ENCODE measurements around the gene GARS1.

GARS1 gene

GRCh38 chr7:30664184-30664885, 69.7 kb downstream of the GARS1 start:
- no peak overlapping the region for H3K27ac ChIP-seq (ENCODE audit: poor library complexity, severe bottlenecking)
- DNase-seq (ENCODE audit: low spot score): no peak
- no peaks in the 10 kb centered on the region for H3K4me1 ChIP-seq (ENCODE audit: insufficient read depth, poor library complexity, severe bottlenecking)
- ATAC-seq (ENCODE audit: low read depth): no peak
- peaks cover 4% of the 10 kb centered on the region for H3K27me3 ChIP-seq (ENCODE audit: insufficient read depth, poor library complexity, severe bottlenecking)
- TF ChIP-seq, protein P1, sequence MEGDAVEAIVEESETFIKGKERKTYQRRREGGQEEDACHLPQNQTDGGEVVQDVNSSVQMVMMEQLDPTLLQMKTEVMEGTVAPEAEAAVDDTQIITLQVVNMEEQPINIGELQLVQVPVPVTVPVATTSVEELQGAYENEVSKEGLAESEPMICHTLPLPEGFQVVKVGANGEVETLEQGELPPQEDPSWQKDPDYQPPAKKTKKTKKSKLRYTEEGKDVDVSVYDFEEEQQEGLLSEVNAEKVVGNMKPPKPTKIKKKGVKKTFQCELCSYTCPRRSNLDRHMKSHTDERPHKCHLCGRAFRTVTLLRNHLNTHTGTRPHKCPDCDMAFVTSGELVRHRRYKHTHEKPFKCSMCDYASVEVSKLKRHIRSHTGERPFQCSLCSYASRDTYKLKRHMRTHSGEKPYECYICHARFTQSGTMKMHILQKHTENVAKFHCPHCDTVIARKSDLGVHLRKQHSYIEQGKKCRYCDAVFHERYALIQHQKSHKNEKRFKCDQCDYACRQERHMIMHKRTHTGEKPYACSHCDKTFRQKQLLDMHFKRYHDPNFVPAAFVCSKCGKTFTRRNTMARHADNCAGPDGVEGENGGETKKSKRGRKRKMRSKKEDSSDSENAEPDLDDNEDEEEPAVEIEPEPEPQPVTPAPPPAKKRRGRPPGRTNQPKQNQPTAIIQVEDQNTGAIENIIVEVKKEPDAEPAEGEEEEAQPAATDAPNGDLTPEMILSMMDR (IDR thresholded peaks at IDR 0.05; ENCODE audit: poor library complexity, severe bottlenecking): no peak
- H3K9me3 ChIP-seq (ENCODE audit: severe bottlenecking): no peaks in the 10 kb centered on the region
- H3K4me3 ChIP-seq (ENCODE audit: severe bottlenecking): no peak overlapping the region
- no peaks in the 10 kb centered on the region for H3K36me3 ChIP-seq (ENCODE audit: low read depth)

DNA sequence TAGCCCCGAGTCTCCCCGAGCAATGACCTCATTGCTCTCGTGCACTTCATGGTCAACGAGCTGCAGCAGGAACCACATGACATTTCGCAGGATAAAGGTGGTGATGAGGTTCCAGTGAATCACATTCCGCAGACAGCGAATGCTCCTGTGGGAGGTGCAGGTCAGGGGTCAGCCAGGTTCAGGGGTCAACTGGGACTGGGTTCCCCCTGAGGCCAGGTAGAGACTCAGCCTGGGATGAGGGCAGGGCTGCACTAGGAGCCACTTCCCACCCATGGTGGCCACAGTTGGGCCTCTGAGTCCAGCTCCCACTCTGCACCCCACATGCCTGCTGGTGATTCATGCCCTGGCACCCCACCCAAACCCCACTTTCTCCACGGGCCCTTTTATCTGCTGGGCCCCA, 70.4 kb downstream of the GARS1 start:
- no peak for DNase-seq (ENCODE audit: low spot score)

GRCh38 chr7:30665449-30665848, 70.8 kb downstream of the GARS1 start:
- peaks cover 7% of the 10 kb centered on the region for H3K27me3 ChIP-seq (ENCODE audit: insufficient read depth, poor library complexity, severe bottlenecking)
- no peaks in the 10 kb centered on the region for H3K9me3 ChIP-seq (ENCODE audit: severe bottlenecking)
- no peak overlapping the region for H3K27ac ChIP-seq (ENCODE audit: poor library complexity, severe bottlenecking)
- DNase-seq (ENCODE audit: low spot score): no peak
- no peaks in the 10 kb centered on the region for H3K36me3 ChIP-seq (ENCODE audit: low read depth)
- no peaks in the 10 kb centered on the region for H3K4me1 ChIP-seq (ENCODE audit: insufficient read depth, poor library complexity, severe bottlenecking)
- no peak overlapping the region for H3K4me3 ChIP-seq (ENCODE audit: severe bottlenecking)
- ATAC-seq (ENCODE audit: low read depth): no peak
- TF ChIP-seq, protein P1 (IDR thresholded peaks at IDR 0.05; ENCODE audit: poor library complexity, severe bottlenecking): no peak

More for the DNA sequence above, 70.4 kb downstream of the GARS1 start:
- H3K4me1 ChIP-seq (ENCODE audit: insufficient read depth, poor library complexity, severe bottlenecking): no peaks in the 10 kb centered on the region
- no peak for ATAC-seq (ENCODE audit: low read depth)
- TF ChIP-seq, protein P1 (IDR thresholded peaks at IDR 0.05; ENCODE audit: poor library complexity, severe bottlenecking): no peak
- H3K27ac ChIP-seq (ENCODE audit: poor library complexity, severe bottlenecking): no peak overlapping the region
- H3K36me3 ChIP-seq (ENCODE audit: low read depth): no peaks in the 10 kb centered on the region
- no peak overlapping the region for H3K4me3 ChIP-seq (ENCODE audit: severe bottlenecking)
- peaks cover 6% of the 10 kb centered on the region for H3K27me3 ChIP-seq (ENCODE audit: insufficient read depth, poor library complexity, severe bottlenecking)
- no peaks in the 10 kb centered on the region for H3K9me3 ChIP-seq (ENCODE audit: severe bottlenecking)

GRCh38 chr7:30667172-30667571, 72.5 kb downstream of the GARS1 start:
- ATAC-seq (ENCODE audit: low read depth) (no peak), DNase-seq (ENCODE audit: low spot score) (no peak)
- Histone ChIP-seq H3K4me1 (ENCODE audit: insufficient read depth, poor library complexity, severe bottlenecking) (no peaks in the 10 kb centered on the region), H3K36me3 (ENCODE audit: low read depth) (no peaks in the 10 kb centered on the region), H3K27ac (ENCODE audit: poor library complexity, severe bottlenecking) (no peak overlapping the region), H3K4me3 (ENCODE audit: severe bottlenecking) (no peak overlapping the region), H3K9me3 (ENCODE audit: severe bottlenecking) (no peaks in the 10 kb centered on the region), H3K27me3 (ENCODE audit: insufficient read depth, poor library complexity, severe bottlenecking) (peaks cover 3% of the 10 kb centered on the region)
- TF ChIP-seq, protein P1 (IDR thresholded peaks at IDR 0.05; ENCODE audit: poor library complexity, severe bottlenecking): no peak

DNA sequence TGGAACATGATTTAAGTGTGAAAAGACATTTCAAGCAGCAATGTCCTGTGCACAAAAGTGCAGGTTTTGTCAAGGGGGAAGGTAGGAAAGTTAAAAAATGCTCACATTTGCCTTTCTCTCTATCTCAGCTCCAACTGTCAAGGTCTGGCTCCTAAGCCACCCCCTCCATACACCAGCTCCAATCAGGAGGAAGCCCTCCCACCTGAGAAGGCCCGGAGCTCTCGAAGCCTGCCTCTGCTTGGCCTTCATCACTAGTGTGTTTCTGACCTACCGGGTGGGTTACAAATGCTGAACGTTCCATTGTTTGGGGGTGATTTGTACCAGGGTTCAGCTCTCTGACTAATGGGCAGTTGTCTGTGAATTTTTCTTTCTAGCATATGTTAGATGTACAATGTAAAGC, 73.4 kb downstream of the GARS1 start:
- H3K27me3 ChIP-seq (ENCODE audit: insufficient read depth, poor library complexity, severe bottlenecking): peaks cover 3% of the 10 kb centered on the region
- no peak overlapping the region for H3K27ac ChIP-seq (ENCODE audit: poor library complexity, severe bottlenecking)
- TF ChIP-seq, protein P1 (IDR thresholded peaks at IDR 0.05; ENCODE audit: poor library complexity, severe bottlenecking): no peak
- no peak for DNase-seq (ENCODE audit: low spot score)
- no peak for ATAC-seq (ENCODE audit: low read depth)
- no peaks in the 10 kb centered on the region for H3K4me1 ChIP-seq (ENCODE audit: insufficient read depth, poor library complexity, severe bottlenecking)
- no peaks in the 10 kb centered on the region for H3K36me3 ChIP-seq (ENCODE audit: low read depth)
- H3K4me3 ChIP-seq (ENCODE audit: severe bottlenecking): no peak overlapping the region
- H3K9me3 ChIP-seq (ENCODE audit: severe bottlenecking): no peaks in the 10 kb centered on the region

Measured in RWPE2 (cell line).